ENCODE results near the gene TLR10.

TLR10 gene

GRCh38 chr4:38752372-38752940 lies 30.3 kb downstream of the TLR10 start:
- Histone ChIP-seq H3K79me2 (ENCODE audit: low read length) (no peaks in the 10 kb centered on the region), H3K9me3 (ENCODE audit: insufficient read depth, low read length) (0 out of 2 replicates have a peak, but pooled peaks cover 3% of the 10 kb centered on the region), H3K4me1 (ENCODE audit: low read length) (peaks cover 9% of the 10 kb centered on the region), H4K20me1 (ENCODE audit: insufficient read depth, low read length) (no peaks in the 10 kb centered on the region), H3K4me2 (ENCODE audit: low read length) (no peak overlapping the region), H3K27ac (ENCODE audit: low read length) (no peak overlapping the region), H3K36me3 (replicated peaks; ENCODE audit: low read depth, low read length) (peaks cover 1% of the 10 kb centered on the region), H3K27me3 (ENCODE audit: low read depth, low read length) (no peaks in the 10 kb centered on the region), H3K4me3 (ENCODE audit: low read length) (no peak overlapping the region), H3K9ac (ENCODE audit: low read length) (no peak overlapping the region), H2AFZ (ENCODE audit: low read depth, low read length) (no peak overlapping the region)
- TF ChIP-seq CTCF (IDR thresholded peaks at IDR 0.05; ENCODE audit: low read depth, low read length) (no peak), EZH2phosphoT487 (IDR thresholded peaks at IDR 0.05; ENCODE audit: low read depth) (no peak)

- H3K4me1 ChIP-seq (ENCODE audit: low read length), result peaks cover 4% of the 10 kb centered on the region; the same call in 1 of the 2 replicates
- H3K79me2 ChIP-seq (ENCODE audit: low read length), result no peaks in the 10 kb centered on the region
- no peak overlapping the region for H3K4me2 ChIP-seq (ENCODE audit: low read length)
- H4K20me1 ChIP-seq (ENCODE audit: insufficient read depth, low read length), result no peaks in the 10 kb centered on the region
- H3K9me3 ChIP-seq (ENCODE audit: insufficient read depth, low read length), result 0 out of 2 replicates have a peak, but pooled peaks cover 3% of the 10 kb centered on the region
- peaks cover 10% of the 10 kb centered on the region for H3K36me3 ChIP-seq (replicated peaks; ENCODE audit: low read depth, low read length)
- H3K9ac ChIP-seq (ENCODE audit: low read length), result no peak overlapping the region
- no peaks in the 10 kb centered on the region for H3K27me3 ChIP-seq (ENCODE audit: low read depth, low read length)
- H3K27ac ChIP-seq (ENCODE audit: low read length), result no peak overlapping the region
- H2AFZ ChIP-seq (ENCODE audit: low read depth, low read length), result no peak overlapping the region
- H3K4me3 ChIP-seq (ENCODE audit: low read length), result no peak overlapping the region
- no peak for TF ChIP-seq EZH2phosphoT487 (IDR thresholded peaks at IDR 0.05; ENCODE audit: low read depth)
- no peak for TF ChIP-seq CTCF (IDR thresholded peaks at IDR 0.05; ENCODE audit: low read depth, low read length)
These were observed 31.3 kb downstream of the TLR10 start for GRCh38 chr4:38751341-38752010.

GRCh38 chr4:38749336-38749735 lies 33.5 kb downstream of the TLR10 start:
- Histone ChIP-seq H4K20me1 (ENCODE audit: insufficient read depth, low read length) (no peaks in the 10 kb centered on the region), H3K27me3 (ENCODE audit: low read depth, low read length) (no peaks in the 10 kb centered on the region), H3K4me3 (ENCODE audit: low read length) (no peak overlapping the region), H3K4me1 (ENCODE audit: low read length) (peaks cover 5% of the 10 kb centered on the region), H3K36me3 (replicated peaks; ENCODE audit: low read depth, low read length) (peaks cover 10% of the 10 kb centered on the region), H3K27ac (ENCODE audit: low read length) (no peak overlapping the region), H3K79me2 (ENCODE audit: low read length) (no peaks in the 10 kb centered on the region), H3K9ac (ENCODE audit: low read length) (no peak overlapping the region), H3K9me3 (ENCODE audit: insufficient read depth, low read length) (0 out of 2 replicates have a peak, but pooled peaks cover 3% of the 10 kb centered on the region), H2AFZ (ENCODE audit: low read depth, low read length) (no peak overlapping the region), H3K4me2 (ENCODE audit: low read length) (no peak overlapping the region)
- no peak for TF ChIP-seq EZH2phosphoT487 (IDR thresholded peaks at IDR 0.05; ENCODE audit: low read depth)
- TF ChIP-seq CTCF (IDR thresholded peaks at IDR 0.05; ENCODE audit: low read depth, low read length), result no peak

GRCh38 chr4:38747629-38748028 lies 35.2 kb downstream of the TLR10 start:
- Histone ChIP-seq H3K27ac (ENCODE audit: low read length) (no peak overlapping the region), H3K4me2 (ENCODE audit: low read length) (no peak overlapping the region), H3K4me3 (ENCODE audit: low read length) (no peak overlapping the region), H3K4me1 (ENCODE audit: low read length) (peaks cover 22% of the 10 kb centered on the region), H3K9ac (ENCODE audit: low read length) (no peak overlapping the region), H3K27me3 (ENCODE audit: low read depth, low read length) (no peaks in the 10 kb centered on the region), H2AFZ (ENCODE audit: low read depth, low read length) (no peak overlapping the region), H4K20me1 (ENCODE audit: insufficient read depth, low read length) (no peaks in the 10 kb centered on the region), H3K79me2 (ENCODE audit: low read length) (no peaks in the 10 kb centered on the region), H3K9me3 (ENCODE audit: insufficient read depth, low read length) (0 out of 2 replicates have a peak, but pooled peaks cover 3% of the 10 kb centered on the region), H3K36me3 (replicated peaks; ENCODE audit: low read depth, low read length) (peaks cover 10% of the 10 kb centered on the region)
- TF ChIP-seq CTCF (IDR thresholded peaks at IDR 0.05; ENCODE audit: low read depth, low read length) (no peak), EZH2phosphoT487 (IDR thresholded peaks at IDR 0.05; ENCODE audit: low read depth) (no peak)

Data from OCI-LY3 (cell line).